GM21526 (cell line): ENCODE results near the gene CST9.
"Not testable (repeated sequence)": the region's sequence is repeated elsewhere in the genome, so short reads cannot be mapped to it uniquely, and the experiment has no call there.

Experiments
- ATAC-seq: cut with Tn5 transposase; IDR thresholded peaks from one replicate; pipeline ENCODE4 v1.9.1; 2021; ENCODE audit warnings: moderate library complexity; ENCODE audit not compliant: unreplicated experiment, low FRiP score

The CST9 gene

GRCh38 chr20:23625236-23625964, 19.7 kb upstream of the CST9 start:
- no peak for ATAC-seq

- no peak for ATAC-seq
These were observed 18.6 kb upstream of the CST9 start for GRCh38 chr20:23624324-23624691.

GRCh38 chr20:23623666-23624323, 18.1 kb upstream of the CST9 start:
- no peak for ATAC-seq

GRCh38 chr20:23622839-23623343, 17.2 kb upstream of the CST9 start:
- ATAC-seq = no peak

- not testable (repeated sequence) for ATAC-seq
These were observed 16.7 kb upstream of the CST9 start for GRCh38 chr20:23622401-23622800.

DNA sequence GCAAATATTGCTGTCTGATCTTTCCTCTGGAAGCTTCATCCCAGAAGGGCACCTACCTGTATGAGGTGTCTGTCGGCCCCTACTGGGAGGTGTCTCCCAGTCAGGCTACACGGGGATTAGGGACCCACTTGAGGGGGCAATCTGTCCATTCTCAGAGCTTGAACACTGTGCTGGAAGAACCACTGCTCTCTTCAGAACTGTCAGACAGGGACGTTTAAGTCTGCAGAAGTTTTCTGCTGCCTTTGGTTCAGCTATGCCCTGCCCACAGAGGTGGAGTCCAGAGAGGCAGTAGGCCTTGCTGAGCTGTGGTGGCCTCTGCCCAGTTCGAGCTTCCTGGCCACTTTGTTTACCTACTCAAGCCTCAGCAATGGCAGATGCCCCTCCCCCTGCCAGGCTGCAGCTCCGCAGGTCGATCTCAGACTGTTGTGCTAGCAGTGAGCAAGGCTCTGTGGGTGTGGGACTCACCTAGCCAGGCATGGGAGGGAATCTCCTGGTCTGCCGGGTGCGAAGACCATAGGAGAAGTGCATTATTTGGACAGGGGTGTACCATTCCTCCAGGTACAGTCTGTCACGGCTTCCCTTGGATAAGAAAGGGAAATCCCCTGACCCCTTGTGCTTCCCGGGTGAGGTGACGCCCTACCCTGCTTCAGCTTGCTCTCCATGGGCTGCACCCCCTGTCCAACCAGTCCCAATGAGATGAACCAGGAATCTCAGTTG, 15.1 kb upstream of the CST9 start:
- not testable (repeated sequence) for ATAC-seq

- no peak for ATAC-seq
These were observed 8.4 kb upstream of the CST9 start for GRCh38 chr20:23614163-23614562.

- ATAC-seq = no peak
These were observed 8.0 kb upstream of the CST9 start for GRCh38 chr20:23613676-23614075.

DNA sequence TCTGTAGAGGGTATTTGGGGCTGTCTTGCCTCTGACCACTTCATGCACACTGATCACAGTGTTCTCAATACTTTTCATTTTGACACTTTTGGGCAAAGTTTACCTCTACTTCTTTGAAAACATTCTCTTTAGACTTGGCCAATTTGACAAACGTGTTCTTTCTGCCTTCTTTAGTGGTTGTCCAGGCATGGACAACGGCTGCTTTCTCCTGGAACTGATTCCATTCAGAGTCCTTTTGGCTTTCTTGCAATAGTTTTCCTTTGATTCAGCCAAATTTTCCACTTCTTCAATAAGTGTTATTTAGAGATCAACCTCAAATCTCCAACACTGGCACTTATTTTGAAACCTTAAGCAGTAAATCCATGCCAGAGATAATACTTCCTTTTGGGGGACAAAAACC, 6.7 kb upstream of the CST9 start:
- no peak for ATAC-seq

DNA sequence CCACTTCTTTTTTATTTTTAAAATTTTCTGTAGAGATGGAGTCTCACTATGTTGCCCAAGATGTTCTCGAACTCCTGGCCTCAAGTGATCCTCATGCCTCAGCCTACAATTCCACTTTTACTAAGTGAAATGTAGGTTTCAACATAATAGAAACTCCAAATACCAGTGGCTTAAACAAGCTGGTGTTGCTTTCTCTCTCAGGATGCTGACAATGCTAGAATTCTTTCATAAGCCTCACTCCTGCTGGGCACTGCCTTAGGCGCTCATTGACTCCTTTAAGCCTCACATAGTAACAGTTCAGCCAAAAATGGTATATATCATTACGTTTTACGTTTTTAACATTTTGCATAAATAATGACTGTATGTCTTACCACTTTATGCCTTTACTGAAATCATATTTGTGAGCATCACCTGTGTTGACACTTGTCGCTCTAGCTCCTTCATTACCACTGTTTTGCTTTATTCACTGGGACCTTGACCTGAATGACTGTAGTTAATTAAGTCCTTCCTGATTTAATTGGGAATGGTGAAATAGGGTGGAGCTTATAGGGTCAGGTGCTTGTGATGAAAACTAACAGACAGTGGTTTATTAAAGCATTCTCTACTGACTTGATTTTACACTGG, 3.9 kb upstream of the CST9 start:
- ATAC-seq = no peak

DNA sequence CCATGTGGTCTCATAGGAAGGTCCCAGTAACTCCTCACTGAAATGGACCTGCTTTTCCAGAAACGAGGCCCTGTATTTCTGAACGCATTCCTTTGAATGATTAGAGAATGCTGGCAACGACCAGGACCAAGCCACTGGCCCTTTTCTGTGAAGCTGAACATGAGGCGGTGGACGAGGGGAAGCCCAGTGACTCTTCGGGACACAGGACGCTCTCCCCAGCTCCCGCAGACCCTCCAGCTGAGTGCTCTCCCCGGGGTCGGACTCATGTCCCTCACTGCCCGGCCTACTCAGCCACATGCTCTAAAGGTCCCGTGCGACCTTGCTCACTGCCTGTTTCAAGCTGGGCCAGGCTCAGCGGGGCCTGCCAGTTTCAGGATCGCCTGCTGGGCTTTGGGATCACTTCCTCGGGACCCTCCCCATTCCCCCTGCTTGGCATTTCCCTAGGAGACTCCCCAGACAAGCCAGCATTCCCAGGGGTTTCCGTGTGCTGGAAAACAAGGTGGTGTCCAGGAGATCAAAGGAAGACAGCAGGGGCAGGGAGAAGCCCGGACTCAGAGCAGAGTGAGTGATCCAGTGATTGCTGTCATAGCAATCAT, 2.6 kb upstream of the CST9 start:
- ATAC-seq = no peak

GRCh38 chr20:23607497-23608245, 2.0 kb upstream of the CST9 start:
- ATAC-seq = no peak

- ATAC-seq = peak; percentile 76
These were observed 934 bp upstream of the CST9 start for GRCh38 chr20:23606652-23607049.

DNA sequence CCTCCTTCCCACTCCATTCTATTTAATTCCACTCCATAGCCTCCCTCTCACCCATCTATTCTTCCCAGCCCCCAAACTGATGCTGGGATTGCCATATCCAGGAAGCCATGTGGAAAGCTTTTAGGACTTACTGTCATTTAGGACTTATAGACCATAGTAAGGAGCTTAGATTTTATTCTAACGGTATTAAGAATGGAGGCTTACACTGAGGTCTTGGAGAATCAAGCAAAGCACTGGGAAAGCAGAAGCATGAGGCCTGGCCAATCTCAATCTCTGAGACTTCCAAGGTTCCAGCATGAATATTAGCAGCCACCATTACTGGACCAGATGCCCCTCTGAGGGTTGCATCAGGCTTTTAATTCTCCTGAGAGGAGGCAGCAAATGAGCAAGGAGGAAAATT, 1.4 kb downstream of the CST9 start:
- no peak for ATAC-seq

- ATAC-seq = no peak
These were observed 2.4 kb downstream of the CST9 start for GRCh38 chr20:23603321-23603720.

DNA sequence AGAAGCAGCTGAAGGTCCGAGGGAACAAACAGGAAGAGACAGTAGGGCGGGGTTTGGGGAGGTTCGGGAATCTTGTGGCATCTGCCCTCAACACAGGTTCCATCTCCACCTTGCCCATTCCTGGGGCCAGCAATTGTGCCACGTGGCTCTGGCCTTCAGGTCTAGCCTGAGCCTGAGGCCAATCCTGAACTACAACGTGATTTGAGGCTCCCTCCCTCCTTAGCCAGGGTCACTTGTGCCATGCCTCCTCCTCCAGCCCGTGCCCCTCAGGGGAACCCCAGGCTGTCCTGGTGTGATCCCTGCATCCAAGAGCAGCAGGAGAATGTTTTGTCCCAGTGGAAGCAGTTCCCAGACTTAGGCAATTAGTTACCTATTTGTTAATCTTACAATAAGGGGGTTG, 3.0 kb downstream of the CST9 start:
- no peak for ATAC-seq

GRCh38 chr20:23602241-23602640, 3.5 kb downstream of the CST9 start:
- no peak for ATAC-seq

DNA sequence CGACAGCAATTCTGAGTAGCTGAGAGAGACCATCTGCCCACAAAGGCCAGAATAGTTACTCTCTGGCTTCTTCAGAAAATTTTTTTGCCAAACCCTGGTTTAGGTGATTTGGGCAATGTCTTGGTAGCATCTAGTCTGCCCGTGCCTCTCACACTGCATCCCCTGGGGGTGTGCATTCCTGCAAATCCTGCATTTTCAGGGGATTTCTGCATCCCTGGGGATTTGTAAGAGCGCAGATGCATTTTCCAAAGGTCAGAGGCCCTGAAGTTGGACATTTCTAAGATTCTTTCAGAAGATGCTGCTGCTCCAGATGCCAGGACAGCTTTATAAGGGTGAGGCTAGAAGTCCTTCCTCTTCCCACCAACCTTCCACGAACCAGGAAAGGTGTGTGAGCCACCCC, 4.0 kb downstream of the CST9 start:
- ATAC-seq = no peak

DNA sequence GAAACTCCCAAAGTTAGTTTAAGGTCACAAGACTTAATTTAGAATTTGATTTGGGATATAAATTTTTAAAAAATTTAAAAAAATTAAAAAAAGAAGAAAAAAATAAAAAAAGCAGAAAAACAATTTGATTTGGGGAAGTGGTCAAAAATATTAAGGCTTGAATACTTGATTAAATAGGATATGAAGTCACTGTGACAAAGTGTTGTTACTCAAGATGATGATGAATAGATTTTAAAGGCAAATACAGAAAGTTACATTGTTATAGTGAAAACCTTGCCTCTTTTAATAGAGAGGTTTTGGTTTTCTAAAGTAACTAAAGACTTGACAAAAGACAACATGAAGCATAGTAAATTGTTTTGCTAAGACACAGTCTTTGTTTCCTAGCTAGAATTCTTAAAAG, 7.2 kb downstream of the CST9 start:
- no peak for ATAC-seq
